Astrocyte (in vitro differentiated cells and primary cell): ENCODE measurements around the gene CCSER1.

Experiments
- CTCF ChIP-seq: IDR thresholded peaks from 2 replicates; pipeline ENCODE4 v1.5.1; 2011; ENCODE audit warnings: low read depth, mild to moderate bottlenecking, inconsistent platforms, low read length, moderate library complexity; ENCODE audit not compliant: insufficient read depth
- EZH2 ChIP-seq: IDR thresholded peaks from 2 replicates; pipeline ENCODE4 v1.6.1; 2012; ENCODE audit warnings: mild to moderate bottlenecking, low read length, inconsistent platforms; ENCODE audit not compliant: insufficient read depth

- TF ChIP-seq CTCF (no peak), EZH2 (no peak)
These were observed 630.4 kb downstream of the CCSER1 start for GRCh38 chr4:90757534-90758060.
